ENCODE data around the gene DHTKD1.

Gene DHTKD1, protein sequence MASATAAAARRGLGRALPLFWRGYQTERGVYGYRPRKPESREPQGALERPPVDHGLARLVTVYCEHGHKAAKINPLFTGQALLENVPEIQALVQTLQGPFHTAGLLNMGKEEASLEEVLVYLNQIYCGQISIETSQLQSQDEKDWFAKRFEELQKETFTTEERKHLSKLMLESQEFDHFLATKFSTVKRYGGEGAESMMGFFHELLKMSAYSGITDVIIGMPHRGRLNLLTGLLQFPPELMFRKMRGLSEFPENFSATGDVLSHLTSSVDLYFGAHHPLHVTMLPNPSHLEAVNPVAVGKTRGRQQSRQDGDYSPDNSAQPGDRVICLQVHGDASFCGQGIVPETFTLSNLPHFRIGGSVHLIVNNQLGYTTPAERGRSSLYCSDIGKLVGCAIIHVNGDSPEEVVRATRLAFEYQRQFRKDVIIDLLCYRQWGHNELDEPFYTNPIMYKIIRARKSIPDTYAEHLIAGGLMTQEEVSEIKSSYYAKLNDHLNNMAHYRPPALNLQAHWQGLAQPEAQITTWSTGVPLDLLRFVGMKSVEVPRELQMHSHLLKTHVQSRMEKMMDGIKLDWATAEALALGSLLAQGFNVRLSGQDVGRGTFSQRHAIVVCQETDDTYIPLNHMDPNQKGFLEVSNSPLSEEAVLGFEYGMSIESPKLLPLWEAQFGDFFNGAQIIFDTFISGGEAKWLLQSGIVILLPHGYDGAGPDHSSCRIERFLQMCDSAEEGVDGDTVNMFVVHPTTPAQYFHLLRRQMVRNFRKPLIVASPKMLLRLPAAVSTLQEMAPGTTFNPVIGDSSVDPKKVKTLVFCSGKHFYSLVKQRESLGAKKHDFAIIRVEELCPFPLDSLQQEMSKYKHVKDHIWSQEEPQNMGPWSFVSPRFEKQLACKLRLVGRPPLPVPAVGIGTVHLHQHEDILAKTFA

GRCh38 chr10:12068449-12069269, at the start of gene DHTKD1:
DHTKD1 (plus strand) TSS chr10:12068954; CDS start chr10:12069034, 80 bp downstream.
- peak; percentile 99 for DNase-seq

DNA sequence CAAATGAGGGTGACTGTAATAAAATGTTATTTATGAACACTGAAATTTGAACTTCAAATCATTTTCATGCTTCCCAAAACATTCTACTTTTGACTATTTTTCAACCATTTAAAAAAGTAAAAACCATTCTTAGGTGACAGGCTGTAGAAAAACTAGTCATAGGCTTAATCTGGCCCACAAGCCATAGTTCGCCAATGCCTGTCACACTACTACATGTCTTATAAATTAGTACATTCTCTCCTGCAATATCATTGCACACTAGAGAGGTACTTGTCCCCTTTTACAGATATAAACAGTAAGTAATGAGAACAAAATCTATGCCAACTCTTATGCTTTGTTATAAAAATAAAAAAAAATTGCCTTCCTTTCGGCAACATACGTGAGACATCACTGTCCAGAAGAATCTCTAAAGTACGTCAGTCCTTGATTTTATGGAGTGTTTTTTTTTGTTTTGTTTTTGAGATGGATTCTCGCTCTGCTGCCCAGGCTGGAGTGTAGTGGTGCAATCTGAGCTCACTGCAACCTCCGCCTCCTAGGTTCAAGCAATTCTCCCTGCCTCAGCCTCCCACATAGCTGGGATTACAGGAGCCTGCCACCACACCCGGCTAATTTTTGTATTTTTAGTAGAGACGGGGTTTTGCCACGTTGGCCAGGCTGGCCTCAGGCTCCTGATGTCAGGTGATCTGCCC, 49.3 kb upstream of the DHTKD1 start:
- no peak for DNase-seq

- DNase-seq, result no peak
These were observed 48.2 kb upstream of the DHTKD1 start for GRCh38 chr10:12020574-12020973.

GRCh38 chr10:12022580-12023257, 46.0 kb upstream of the DHTKD1 start:
- DNase-seq, result peak; percentile 31

- DNase-seq, result no peak
These were observed 43.2 kb upstream of the DHTKD1 start for GRCh38 chr10:12025591-12025990.

- DNase-seq, result no peak
These were observed 41.2 kb upstream of the DHTKD1 start for GRCh38 chr10:12027539-12027938.

- no peak for DNase-seq
These were observed 37.4 kb upstream of the DHTKD1 start for GRCh38 chr10:12031404-12031803.

DNA sequence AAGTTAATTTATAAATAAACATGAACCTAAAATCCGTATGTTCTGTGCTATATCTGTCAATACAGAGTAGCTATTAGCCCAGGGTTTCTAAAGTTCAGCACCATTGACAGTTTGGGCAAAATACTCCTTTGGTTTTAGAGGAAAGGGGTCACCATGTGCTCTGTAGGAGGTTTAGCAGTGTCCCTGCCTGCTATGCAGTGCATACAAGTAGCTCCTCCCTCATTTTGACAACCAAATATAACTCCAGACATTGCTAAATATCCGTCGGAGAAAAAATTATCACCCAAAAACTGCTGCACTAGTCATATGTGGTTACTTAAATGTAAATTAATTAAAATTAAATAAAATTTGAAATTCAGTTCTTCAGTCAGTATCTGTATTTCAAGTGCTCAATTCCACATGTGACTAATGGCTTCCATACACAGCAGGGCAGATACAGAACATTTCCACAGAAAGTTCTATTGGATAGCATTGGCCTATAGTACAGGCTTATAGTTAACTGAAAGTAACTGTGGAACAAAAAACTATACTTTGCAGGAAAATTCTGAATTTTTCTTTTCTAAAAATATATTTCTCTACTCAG, 32.6 kb upstream of the DHTKD1 start:
- no peak for DNase-seq

- peak; percentile 66 for DNase-seq
These were observed 26.9 kb upstream of the DHTKD1 start for GRCh38 chr10:12041766-12042408.

- DNase-seq, result peak; percentile 34
These were observed 26.4 kb upstream of the DHTKD1 start for GRCh38 chr10:12042409-12042796.

GRCh38 chr10:12042797-12043651, 25.7 kb upstream of the DHTKD1 start, which contains the start of gene UPF2:
UPF2 (minus strand) TSS chr10:12042809; CDS start chr10:12035423, 7,386 bp downstream.
- DNase-seq, result peak; percentile 99

DNA sequence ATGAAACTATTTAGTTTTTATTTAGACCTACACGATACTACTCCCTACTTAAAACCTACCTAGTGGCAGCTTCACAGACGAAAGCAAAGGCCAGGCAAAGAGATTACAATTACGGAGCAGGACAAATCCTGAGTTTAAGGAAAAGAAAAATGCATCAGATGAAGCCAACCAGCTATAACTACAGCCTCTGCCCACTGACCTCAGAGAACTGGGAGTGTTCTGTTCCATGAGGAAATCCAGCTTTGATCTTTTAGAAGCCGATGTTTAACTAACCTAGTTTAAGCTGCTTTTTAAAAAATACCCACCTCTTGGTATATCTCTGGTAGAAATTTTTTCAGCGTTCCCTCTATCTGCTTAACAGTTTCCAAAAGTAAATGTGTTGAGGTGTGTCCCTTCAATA, 23.2 kb upstream of the DHTKD1 start:
- DNase-seq, result no peak

DNA sequence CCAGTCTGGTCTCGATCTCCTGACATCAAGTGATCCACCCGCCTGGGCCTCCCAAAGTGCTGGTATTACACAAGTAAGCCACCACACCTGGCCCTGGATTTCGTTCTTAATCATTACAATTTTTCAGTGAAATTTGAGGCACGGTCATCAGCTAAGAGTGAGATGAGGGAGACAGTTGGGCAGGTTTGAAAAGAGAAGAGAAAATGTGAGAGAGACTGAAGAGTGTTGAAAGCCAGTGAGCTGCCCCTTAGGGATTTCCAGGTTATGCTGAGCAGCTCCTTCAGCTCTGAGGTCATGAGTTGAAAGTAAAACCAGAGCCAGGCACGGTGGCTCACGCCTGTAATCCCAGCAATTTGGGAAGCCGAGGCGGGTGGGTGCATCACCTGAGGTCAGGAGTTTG, 20.2 kb upstream of the DHTKD1 start:
- peak; percentile 30 for DNase-seq

DNA sequence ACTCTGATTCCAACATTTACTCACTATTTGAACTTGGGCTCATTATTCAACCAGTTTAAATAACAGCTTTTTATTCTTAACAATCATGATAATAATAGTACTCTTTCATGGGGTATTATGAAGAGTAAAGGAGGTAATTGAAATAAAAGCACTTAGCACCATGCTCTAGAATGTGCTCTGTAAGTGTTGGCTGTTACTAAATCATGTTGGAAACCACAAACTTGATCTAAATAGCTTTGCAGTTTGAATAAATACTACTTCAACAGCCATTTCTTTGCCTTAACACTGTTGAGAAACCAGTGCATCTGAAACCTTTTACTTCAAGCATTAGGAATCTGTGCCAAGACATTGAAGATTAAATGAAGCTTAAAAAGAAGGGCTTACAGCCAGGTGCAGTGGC, 18.2 kb upstream of the DHTKD1 start:
- no peak for DNase-seq

DNA sequence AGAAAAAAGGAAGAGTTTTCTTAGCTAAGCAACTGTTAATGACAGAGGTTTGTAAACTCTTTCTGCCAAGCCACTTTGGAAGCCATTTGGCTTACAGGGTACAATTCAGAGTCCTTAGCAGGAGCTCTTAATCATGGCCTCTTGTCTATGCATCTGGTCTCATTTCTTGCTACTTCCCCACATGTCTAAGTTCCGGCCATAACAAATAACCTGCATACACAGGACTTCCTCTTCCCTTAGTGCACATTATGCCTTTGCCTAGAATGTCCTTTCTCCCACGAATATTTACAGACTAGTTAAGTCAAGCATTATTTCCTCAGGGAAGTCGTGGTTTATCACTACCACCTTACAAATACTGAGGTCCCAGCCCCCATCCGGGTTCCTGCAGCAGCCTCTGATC, 17.5 kb upstream of the DHTKD1 start:
- no peak for DNase-seq

- no peak for DNase-seq
These were observed 13.0 kb upstream of the DHTKD1 start for GRCh38 chr10:12055732-12056131.

- DNase-seq, result no peak
These were observed 12.0 kb upstream of the DHTKD1 start for GRCh38 chr10:12056748-12057147.

DNA sequence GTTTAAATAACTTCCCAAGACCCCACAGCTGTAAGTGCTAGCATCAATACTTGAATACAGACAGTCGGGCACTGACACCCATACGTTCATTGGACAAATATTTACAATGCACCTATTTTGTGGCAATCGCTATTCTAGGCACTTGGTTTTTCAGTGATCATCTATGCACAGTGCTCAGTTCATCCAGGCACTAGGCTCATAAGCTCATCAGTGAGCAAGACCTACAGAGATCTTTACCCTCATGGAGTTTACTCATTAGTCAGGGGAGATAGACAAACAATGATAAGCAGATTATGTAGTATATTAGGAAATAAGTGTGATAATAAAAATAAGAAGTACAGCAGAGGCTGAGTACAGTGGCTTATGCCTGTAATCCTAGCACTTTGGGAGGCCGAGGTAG, 7.6 kb upstream of the DHTKD1 start:
- DNase-seq, result no peak

- DNase-seq, result no peak
These were observed 5.8 kb upstream of the DHTKD1 start for GRCh38 chr10:12062754-12063482.
